CD4-positive, alpha-beta T cell (primary cell): ENCODE measurements around the gene ADGRG7. TPM values are rescaled to one million over a fixed set of nuclear protein-coding genes. Genes with fewer than 3 reads are reported as not detected.

Source experiments
- ATAC-seq: fragments of 200-7000 bp; cut with Tn5 transposase; one replicate; pipeline ENCODE4 v1.10.0; 2022; ENCODE audit warnings: mild to moderate bottlenecking; ENCODE audit not compliant: poor library complexity
- CTCF ChIA-PET: fragments of 350-600 bp; sonication (Branson Sonifier 250); formaldehyde crosslinking; loops from one replicate; lab custom pipeline; 2021; ENCODE audit warnings: antibody characterized with exemption, inconsistent platforms; lab: Charles Lee
- POLR2A ChIA-PET: fragments of 350-600 bp; sonication (Branson Sonifier 250); formaldehyde crosslinking; loops from one replicate; lab custom pipeline; 2021; ENCODE audit warnings: antibody characterized with exemption, inconsistent platforms; lab: Charles Lee
- DNase-seq, 14 experiments: peaks; one replicate each; pipeline ENCODE4 v3.0.0-alpha.2; 2013 to 2020; ENCODE audit warnings: mixed read lengths in 2 of 14
- H3K27ac ChIP-seq, 2 donors: one replicate each; pipeline versions ENCODE4 v1.5.1 to v1.7.0; 2013; ENCODE audit warnings: low read length in 2 of 2, low read depth in 1 of 2, mild to moderate bottlenecking in 1 of 2
- H3K27me3 ChIP-seq, 2 experiments: 1 replicate in 1 of 2; 2 replicates in 1 of 2; pipeline versions ENCODE4 v1.6.1 to v1.7.0; 2013; ENCODE audit warnings: low read length in 2 of 2, control low read depth in 1 of 2, mild to moderate bottlenecking in 1 of 2, moderate library complexity in 1 of 2; ENCODE audit not compliant: insufficient read depth in 2 of 2, control insufficient read depth in 1 of 2
- H3K36me3 ChIP-seq: one replicate; pipeline ENCODE4 v1.6.1; 2013; ENCODE audit warnings: low read length, control low read depth; ENCODE audit not compliant: insufficient read depth
- H3K4me1 ChIP-seq: one replicate; pipeline ENCODE4 v1.6.1; 2013; ENCODE audit warnings: low read length, control low read depth; ENCODE audit not compliant: insufficient read depth
- H3K4me3 ChIP-seq: one replicate; pipeline ENCODE4 v1.5.1; 2013; ENCODE audit warnings: mild to moderate bottlenecking, low read length, moderate library complexity
- H3K9me3 ChIP-seq, 2 experiments: 1 replicate in 1 of 2; 2 replicates in 1 of 2; pipeline versions ENCODE4 v1.6.1 to v1.7.0; 2013; ENCODE audit warnings: low read length in 2 of 2, mild to moderate bottlenecking in 2 of 2, control low read depth in 1 of 2, moderate library complexity in 1 of 2; ENCODE audit not compliant: control insufficient read depth in 1 of 2, insufficient read depth in 1 of 2
- H3K27ac Mint-ChIP-seq: one replicate; pipeline ENCODE4 v1.8.0; 2020; ENCODE audit warnings: mixed read lengths
- H3K27me3 Mint-ChIP-seq: one replicate; pipeline ENCODE4 v1.8.0; 2021; ENCODE audit warnings: mixed read lengths
- H3K36me3 Mint-ChIP-seq: one replicate; pipeline ENCODE4 v1.8.0; 2021; ENCODE audit warnings: low read depth, mixed read lengths
- H3K4me1 Mint-ChIP-seq: one replicate; pipeline ENCODE4 v1.8.0; 2021; ENCODE audit warnings: low read depth, mixed read lengths
- H3K4me3 Mint-ChIP-seq: one replicate; pipeline ENCODE4 v1.8.0; 2020; ENCODE audit warnings: mild to moderate bottlenecking, mixed read lengths
- H3K9me3 Mint-ChIP-seq: one replicate; pipeline ENCODE4 v1.8.0; 2020; ENCODE audit warnings: mixed read lengths
- intact Hi-C, 2 experiments: fragments of 100-400 bp; cut with DNase I in 1 of 2; cut with micrococcal nuclease in 1 of 2; formaldehyde crosslinking; loops; one replicate each; pipeline versions ENCODE4 v1.15.1 to v1.9.0; 2023 to 2025; cut with DNase I, micrococcal nuclease
- total RNA-seq, 174 experiments: library from RNA in 2 of 174; stranded (reverse) in 2 of 174; gene quantifications; one replicate each; pipeline ENCODE4 v1.2.3 and lab custom pipeline; 2021 to 2026
- TF ChIP-seq, protein P1 (sequence below): fragments of 200-600 bp; IDR thresholded peaks from one replicate; pipeline ENCODE4 v1.8.0; 2022; ENCODE audit warnings: antibody characterized with exemption, mild to moderate bottlenecking

Gene ADGRG7
- total RNA-seq, 2 experiments from 2014 or later, result not detected

GRCh38 chr3:100613721-100614390, 4.5 kb downstream of the ADGRG7 start:
- CTCF ChIA-PET, result no interaction called here
- no peaks in the 10 kb centered on the region for H3K9me3 Mint-ChIP-seq

GRCh38 chr3:100614941-100615340, 5.5 kb downstream of the ADGRG7 start:
- POLR2A ChIA-PET, result no interaction called here
- intact Hi-C loops, result no loop called here
- Histone ChIP-seq H3K4me3 (no peak overlapping the region), H3K27me3 (peaks cover 4 to 5% of the 10 kb centered on the region in 2 experiments), H3K9me3 (no peaks in the 10 kb centered on the region), H3K36me3 (no peaks in the 10 kb centered on the region), H3K27ac (no peak overlapping the region), H3K4me1 (no peaks in the 10 kb centered on the region)
- H3K4me3 Mint-ChIP-seq, result no peak overlapping the region
- ATAC-seq, result no peak
- no peak for DNase-seq
- TF ChIP-seq, protein P1, sequence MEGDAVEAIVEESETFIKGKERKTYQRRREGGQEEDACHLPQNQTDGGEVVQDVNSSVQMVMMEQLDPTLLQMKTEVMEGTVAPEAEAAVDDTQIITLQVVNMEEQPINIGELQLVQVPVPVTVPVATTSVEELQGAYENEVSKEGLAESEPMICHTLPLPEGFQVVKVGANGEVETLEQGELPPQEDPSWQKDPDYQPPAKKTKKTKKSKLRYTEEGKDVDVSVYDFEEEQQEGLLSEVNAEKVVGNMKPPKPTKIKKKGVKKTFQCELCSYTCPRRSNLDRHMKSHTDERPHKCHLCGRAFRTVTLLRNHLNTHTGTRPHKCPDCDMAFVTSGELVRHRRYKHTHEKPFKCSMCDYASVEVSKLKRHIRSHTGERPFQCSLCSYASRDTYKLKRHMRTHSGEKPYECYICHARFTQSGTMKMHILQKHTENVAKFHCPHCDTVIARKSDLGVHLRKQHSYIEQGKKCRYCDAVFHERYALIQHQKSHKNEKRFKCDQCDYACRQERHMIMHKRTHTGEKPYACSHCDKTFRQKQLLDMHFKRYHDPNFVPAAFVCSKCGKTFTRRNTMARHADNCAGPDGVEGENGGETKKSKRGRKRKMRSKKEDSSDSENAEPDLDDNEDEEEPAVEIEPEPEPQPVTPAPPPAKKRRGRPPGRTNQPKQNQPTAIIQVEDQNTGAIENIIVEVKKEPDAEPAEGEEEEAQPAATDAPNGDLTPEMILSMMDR, result no peak
- H3K27ac Mint-ChIP-seq, result no peak overlapping the region
- peaks cover 32% of the 10 kb centered on the region for H3K27me3 Mint-ChIP-seq
- H3K9me3 Mint-ChIP-seq, result no peaks in the 10 kb centered on the region
- no peaks in the 10 kb centered on the region for H3K4me1 Mint-ChIP-seq
- H3K36me3 Mint-ChIP-seq, result no peaks in the 10 kb centered on the region
- CTCF ChIA-PET, result no interaction called here

More at GRCh38 chr3:100613721-100614390, 4.5 kb downstream of the ADGRG7 start:
- Histone ChIP-seq H3K4me3 (no peak overlapping the region), H3K27ac (no peak overlapping the region), H3K9me3 (no peaks in the 10 kb centered on the region), H3K27me3 (peaks cover 4 to 5% of the 10 kb centered on the region in 2 experiments), H3K4me1 (no peaks in the 10 kb centered on the region), H3K36me3 (no peaks in the 10 kb centered on the region)
- TF ChIP-seq, protein P1, result no peak
- no peaks in the 10 kb centered on the region for H3K36me3 Mint-ChIP-seq
- H3K27me3 Mint-ChIP-seq, result peaks cover 43% of the 10 kb centered on the region
- ATAC-seq, result no peak
- no peak overlapping the region for H3K4me3 Mint-ChIP-seq
- DNase-seq, result no peak
- intact Hi-C loops, result no loop called here
- no peak overlapping the region for H3K27ac Mint-ChIP-seq
- POLR2A ChIA-PET, result interaction anchor here (0.7 kb wide), 1 partner anchor 11 kb away, joined by 3 read pairs; no protein-coding TSS in a partner anchor
- peaks cover 9% of the 10 kb centered on the region for H3K4me1 Mint-ChIP-seq

DNA sequence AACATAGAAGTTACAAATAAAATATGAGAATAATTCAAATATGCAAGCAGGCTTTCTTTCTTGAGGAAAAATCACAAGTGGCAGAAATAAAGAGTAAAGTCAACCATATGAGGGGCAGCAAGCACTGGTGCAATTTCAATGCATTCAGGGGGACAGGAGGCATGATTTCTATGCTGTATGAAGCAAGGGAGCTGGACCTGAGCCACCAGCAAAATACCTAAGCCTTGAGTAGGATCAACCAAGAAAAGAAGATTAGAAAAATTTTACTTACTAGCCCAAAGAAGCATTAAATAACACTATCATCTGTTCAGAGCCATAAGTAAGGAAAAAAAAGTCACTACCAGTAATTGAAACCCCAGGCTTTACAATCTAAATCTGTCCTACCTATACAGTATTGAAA, 6.3 kb downstream of the ADGRG7 start:
- Mint-ChIP-seq H3K9me3 (no peaks in the 10 kb centered on the region), H3K27ac (no peak overlapping the region), H3K27me3 (peaks cover 24% of the 10 kb centered on the region), H3K4me3 (no peak overlapping the region), H3K36me3 (no peaks in the 10 kb centered on the region), H3K4me1 (no peaks in the 10 kb centered on the region)
- H3K4me1 ChIP-seq, result no peaks in the 10 kb centered on the region
- POLR2A ChIA-PET, result no interaction called here
- H3K4me3 ChIP-seq, result no peak overlapping the region
- intact Hi-C loops, result no loop called here
- no peak for ATAC-seq
- H3K36me3 ChIP-seq, result no peaks in the 10 kb centered on the region
- DNase-seq, result no peak
- TF ChIP-seq, protein P1, result no peak
- H3K27me3 ChIP-seq, result peaks cover 1 to 4% of the 10 kb centered on the region in 2 experiments
- CTCF ChIA-PET, result no interaction called here
- H3K9me3 ChIP-seq, result no peaks in the 10 kb centered on the region
- H3K27ac ChIP-seq, result no peak overlapping the region
